ENCODE measurements around the gene ABCC11. TPM values are rescaled to one million over a fixed set of nuclear protein-coding genes. Genes with fewer than 3 reads are reported as not detected.

ABCC11 gene
- total RNA-seq, 2 donors from 2014 or later, result 0.70 TPM; not detected in 1

DNA sequence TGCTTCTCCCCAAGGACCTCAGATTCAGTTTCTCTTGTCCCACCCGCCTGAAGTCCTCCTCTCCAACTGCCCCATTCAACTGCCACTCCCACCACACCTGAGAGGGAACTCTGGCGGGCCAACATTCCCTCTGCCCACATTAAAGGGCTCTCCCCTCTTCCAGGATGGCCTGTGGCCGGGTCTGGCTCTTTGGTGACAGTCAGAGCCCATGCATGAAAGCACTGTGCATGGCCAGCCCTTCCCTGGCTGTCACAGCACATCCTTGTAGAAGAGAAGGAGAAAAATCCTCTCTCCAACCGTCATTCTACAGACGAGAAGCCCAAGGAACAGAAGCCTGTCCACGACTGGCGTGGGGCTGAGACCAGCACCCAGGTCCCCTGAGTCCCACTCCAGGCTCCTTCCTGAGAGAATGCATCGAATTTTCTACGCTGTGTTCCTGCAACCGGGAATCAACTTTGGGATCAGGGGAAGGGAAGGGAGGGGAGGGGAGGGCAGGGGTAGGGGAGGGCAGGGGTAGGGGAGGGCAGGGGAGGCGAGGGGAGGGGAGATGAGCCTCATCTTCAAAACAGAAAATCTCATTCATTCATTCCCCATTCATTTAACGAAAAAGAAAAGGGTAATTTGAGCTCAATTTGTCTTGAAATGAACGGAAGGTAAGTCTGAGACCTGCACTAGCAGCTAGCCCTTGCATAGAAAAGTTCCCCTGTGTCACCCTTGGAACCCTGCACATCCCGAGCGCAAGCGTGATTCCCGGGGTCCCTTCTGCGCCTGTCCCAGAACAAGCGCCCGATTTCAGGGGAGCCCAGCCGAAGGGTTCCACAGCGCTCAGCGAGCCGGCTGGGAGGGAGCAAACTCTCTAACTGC is 91.2 kb downstream of the ABCC11 start, which contains the start of gene ABCC12:
Gene ABCC12, minus strand, starts transcription at position 68 of the 864 bp plus-strand sequence. CDS start 9,569 bp downstream, outside the sequence.
- H3K36me3 Mint-ChIP-seq (ENCODE audit: low read depth), result no peaks in the 10 kb centered on the region
- H3K4me3 Mint-ChIP-seq, result no peak within 1 kb of the TSS
- DNase-seq, result no peak
- no peak for TF ChIP-seq CTCF (conservative IDR thresholded peaks at IDR 0.05)
- Histone ChIP-seq H3K27ac (ENCODE audit: low read depth, low read length) (no peak within 1 kb of the TSS), H3K9me3 (ENCODE audit: control insufficient read depth, low read length) (no peaks in the 10 kb centered on the region), H3K4me3 (ENCODE audit: low read length) (no peak within 1 kb of the TSS), H3K27me3 (ENCODE audit: control insufficient read depth, insufficient read depth, low read length, poor library complexity, severe bottlenecking) (no peaks in the 10 kb centered on the region), H3K36me3 (ENCODE audit: control insufficient read depth, insufficient read depth, low read length) (no peaks in the 10 kb centered on the region), H3K4me1 (ENCODE audit: control insufficient read depth, insufficient read depth, low read length) (no peaks in the 10 kb centered on the region), H3K9ac (ENCODE audit: extremely low read depth, low read length, poor library complexity, severe bottlenecking) (no peak within 1 kb of the TSS)
- no peaks in the 10 kb centered on the region for H3K9me3 Mint-ChIP-seq
- H3K27ac Mint-ChIP-seq, result no peak within 1 kb of the TSS
- H3K4me1 Mint-ChIP-seq, result no peaks in the 10 kb centered on the region
- H3K27me3 Mint-ChIP-seq (ENCODE audit: insufficient read depth), result peaks cover 12% of the 10 kb centered on the region
- 82 to 83% methylated on average over 14 to 20 of the region's 24 CpGs for WGBS, 2 experiments (ENCODE audit: insufficient coverage in 1 of 2, insufficient read length in 1 of 2)

- WGBS, 2 experiments (ENCODE audit: insufficient coverage in 1 of 2, insufficient read length in 1 of 2), result 92 to 97% methylated on average over 5 of the region's 5 CpGs
- H3K4me3 ChIP-seq (ENCODE audit: low read length), result no peak overlapping the region
- Mint-ChIP-seq H3K4me1 (no peaks in the 10 kb centered on the region), H3K36me3 (ENCODE audit: low read depth) (no peaks in the 10 kb centered on the region), H3K9me3 (no peaks in the 10 kb centered on the region), H3K27ac (no peak overlapping the region), H3K27me3 (ENCODE audit: insufficient read depth) (peaks cover 12% of the 10 kb centered on the region), H3K4me3 (no peak overlapping the region)
- no peaks in the 10 kb centered on the region for H3K27me3 ChIP-seq (ENCODE audit: control insufficient read depth, insufficient read depth, low read length, poor library complexity, severe bottlenecking)
- H3K9ac ChIP-seq (ENCODE audit: extremely low read depth, low read length, poor library complexity, severe bottlenecking), result no peak overlapping the region
- no peak overlapping the region for H3K27ac ChIP-seq (ENCODE audit: low read depth, low read length)
- no peaks in the 10 kb centered on the region for H3K4me1 ChIP-seq (ENCODE audit: control insufficient read depth, insufficient read depth, low read length)
- no peak for TF ChIP-seq CTCF (conservative IDR thresholded peaks at IDR 0.05)
- H3K36me3 ChIP-seq (ENCODE audit: control insufficient read depth, insufficient read depth, low read length), result no peaks in the 10 kb centered on the region
- no peak for DNase-seq
- H3K9me3 ChIP-seq (ENCODE audit: control insufficient read depth, low read length), result peaks cover 4% of the 10 kb centered on the region
These were observed 93.6 kb downstream of the ABCC11 start for GRCh38 chr16:48153774-48154173.

DNA sequence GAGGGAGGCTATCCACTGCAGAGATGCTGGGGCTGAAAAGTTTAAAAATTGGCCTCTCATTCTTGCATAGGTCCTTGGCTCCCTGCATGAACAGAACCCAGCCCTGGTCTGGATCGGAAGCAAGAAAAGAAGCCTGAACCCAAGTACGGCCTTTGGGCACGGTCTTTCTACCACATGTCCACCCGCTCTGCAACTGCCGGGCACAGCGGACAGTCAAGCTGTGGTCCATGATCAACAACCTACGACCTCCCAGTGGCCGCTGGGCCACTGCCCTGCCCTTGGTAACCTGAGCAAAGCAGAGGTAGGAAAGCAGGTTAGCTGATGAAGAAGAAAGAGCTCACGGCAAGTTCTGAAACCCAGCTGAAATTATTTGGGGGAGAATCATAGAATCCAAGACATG is 95.1 kb downstream of the ABCC11 start:
- H3K4me3 Mint-ChIP-seq, result no peak overlapping the region
- Histone ChIP-seq H3K27ac (ENCODE audit: low read depth, low read length) (no peak overlapping the region), H3K4me1 (ENCODE audit: control insufficient read depth, insufficient read depth, low read length) (no peaks in the 10 kb centered on the region), H3K36me3 (ENCODE audit: control insufficient read depth, insufficient read depth, low read length) (no peaks in the 10 kb centered on the region), H3K9ac (ENCODE audit: extremely low read depth, low read length, poor library complexity, severe bottlenecking) (no peak overlapping the region), H3K9me3 (ENCODE audit: control insufficient read depth, low read length) (peaks cover 4% of the 10 kb centered on the region), H3K27me3 (ENCODE audit: control insufficient read depth, insufficient read depth, low read length, poor library complexity, severe bottlenecking) (no peaks in the 10 kb centered on the region), H3K4me3 (ENCODE audit: low read length) (no peak overlapping the region)
- no peaks in the 10 kb centered on the region for H3K4me1 Mint-ChIP-seq
- DNase-seq, result no peak
- H3K9me3 Mint-ChIP-seq, result no peaks in the 10 kb centered on the region
- H3K36me3 Mint-ChIP-seq (ENCODE audit: low read depth), result no peaks in the 10 kb centered on the region
- peaks cover 12% of the 10 kb centered on the region for H3K27me3 Mint-ChIP-seq (ENCODE audit: insufficient read depth)
- no peak overlapping the region for H3K27ac Mint-ChIP-seq
- WGBS, 2 experiments (ENCODE audit: insufficient coverage in 1 of 2, insufficient read length in 1 of 2), result 96% methylated on average over 9 of the region's 9 CpGs
- TF ChIP-seq CTCF (conservative IDR thresholded peaks at IDR 0.05), result no peak

Measured in endodermal cell (in vitro differentiated cells).